HL-60 (cell line): Measurements from ENCODE around the gene SOS2.
A peak's percentile ranks its signal among the peaks of the same experiment; 100 is the strongest.

Experiments
- CTCF ChIP-seq: IDR thresholded peaks from one replicate; pipeline ENCODE4 v1.5.1; 2011; ENCODE audit warnings: low read length, control low read depth, inconsistent platforms; ENCODE audit not compliant: insufficient read depth
- POLR2AphosphoS5 ChIP-seq: IDR thresholded peaks from 2 replicates; pipeline ENCODE4 v1.6.1; 2012; ENCODE audit warnings: low read depth
- SPI1 ChIP-seq: IDR thresholded peaks from 2 replicates; pipeline ENCODE4 v1.6.1; 2012; ENCODE audit warnings: low read depth, mild to moderate bottlenecking, borderline replicate concordance

GRCh38 chr14:50260511-50260910, 29.1 kb upstream of the SOS2 start:
- no peak for TF ChIP-seq POLR2AphosphoS5
- TF ChIP-seq CTCF, result peak; percentile 9
- no peak for TF ChIP-seq SPI1
